Putamen (tissue), 1 donor: ENCODE measurements around the gene CD200R1L.

ENCODE experiments used
- DNase-seq: peaks from one replicate; pipeline ENCODE4 v3.0.0-alpha.2; 2016; ENCODE audit warnings: low spot score

The CD200R1L gene

GRCh38 chr3:112786881-112787579, 59.6 kb downstream of the CD200R1L start:
- DNase-seq: no peak

- DNase-seq: no peak
Measured at GRCh38 chr3:112786002-112786590, 60.6 kb downstream of the CD200R1L start.

GRCh38 chr3:112785321-112786001, 61.2 kb downstream of the CD200R1L start:
- DNase-seq: no peak

GRCh38 chr3:112782491-112782890, 64.2 kb downstream of the CD200R1L start:
- DNase-seq: no peak

GRCh38 chr3:112781599-112781998, 65.1 kb downstream of the CD200R1L start:
- DNase-seq: no peak

GRCh38 chr3:112779558-112780480, 66.8 kb downstream of the CD200R1L start:
- DNase-seq: no peak

GRCh38 chr3:112779011-112779410, 67.7 kb downstream of the CD200R1L start:
- no peak for DNase-seq

GRCh38 chr3:112778353-112778948, 68.2 kb downstream of the CD200R1L start:
- DNase-seq: peak; percentile 35

- no peak for DNase-seq
Measured at GRCh38 chr3:112777811-112778210, 68.9 kb downstream of the CD200R1L start.

GRCh38 chr3:112776836-112777235, 69.8 kb downstream of the CD200R1L start:
- DNase-seq: no peak

- no peak for DNase-seq
Measured at GRCh38 chr3:112776000-112776399, 70.7 kb downstream of the CD200R1L start.

GRCh38 chr3:112775011-112775742, 71.5 kb downstream of the CD200R1L start:
- no peak for DNase-seq

- DNase-seq: no peak
Measured at GRCh38 chr3:112774293-112774926, 72.3 kb downstream of the CD200R1L start.

- DNase-seq: no peak
Measured at GRCh38 chr3:112773864-112774263, 72.8 kb downstream of the CD200R1L start.

- no peak for DNase-seq
Measured at GRCh38 chr3:112770951-112771350, 75.7 kb downstream of the CD200R1L start.

GRCh38 chr3:112770032-112770626, 76.5 kb downstream of the CD200R1L start:
- no peak for DNase-seq

GRCh38 chr3:112769286-112769978, 77.2 kb downstream of the CD200R1L start:
- DNase-seq: no peak

- DNase-seq: no peak
Measured at GRCh38 chr3:112767777-112768176, 78.9 kb downstream of the CD200R1L start.

GRCh38 chr3:112767177-112767576, 79.5 kb downstream of the CD200R1L start:
- DNase-seq: no peak
